ENCODE measurements around the gene TALDO1.

Gene TALDO1

DNA sequence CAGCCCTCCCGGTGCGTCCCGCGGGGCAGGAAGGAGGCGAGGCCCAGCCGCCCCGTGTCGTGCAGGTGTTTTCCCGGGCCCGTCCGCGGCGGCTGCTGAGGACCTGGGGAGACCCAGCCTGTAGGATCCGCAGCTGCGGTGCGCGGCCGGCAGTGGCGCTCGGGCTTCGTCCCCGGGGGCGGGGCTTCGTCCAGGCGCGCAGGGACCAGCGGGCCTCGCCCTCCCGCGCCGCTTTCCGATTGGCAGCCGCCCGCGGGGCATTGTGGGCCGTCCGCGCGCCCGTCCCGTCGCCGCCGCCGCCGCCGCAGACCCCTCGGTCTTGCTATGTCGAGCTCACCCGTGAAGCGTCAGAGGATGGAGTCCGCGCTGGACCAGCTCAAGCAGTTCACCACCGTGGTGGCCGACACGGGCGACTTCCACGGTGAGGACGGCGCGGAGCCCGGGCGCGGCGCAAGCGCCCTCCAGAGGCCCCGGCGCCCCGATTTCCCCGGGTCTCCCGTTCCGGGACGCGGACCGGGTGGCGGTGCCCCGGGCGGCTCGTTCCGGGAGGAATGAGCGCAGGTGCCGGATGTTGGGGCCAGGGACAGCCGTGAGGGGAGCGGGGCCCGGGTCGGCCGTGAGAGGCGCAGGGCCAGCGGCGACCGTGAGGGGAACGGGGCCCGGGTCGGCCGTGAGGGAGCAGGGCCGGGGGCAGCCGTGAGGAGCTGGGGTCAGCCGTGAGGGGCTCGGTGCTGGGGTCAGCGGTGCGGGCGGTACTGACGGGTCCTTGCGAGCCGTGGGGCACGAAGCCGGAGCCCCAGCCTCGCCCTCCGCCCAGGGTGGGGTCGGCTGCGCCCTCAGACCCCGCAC is at the start of gene TALDO1:
Gene TALDO1, plus strand, starts transcription at position 307 of the 849 bp plus-strand sequence. Its CDS starts 18 bp downstream, at position 325.
- DNase-seq (ENCODE audit: low spot score) = peak; percentile 69

- DNase-seq (ENCODE audit: low spot score) = no peak
Observed at GRCh38 chr11:697811-698311, 49.4 kb upstream of the TALDO1 start.

DNA sequence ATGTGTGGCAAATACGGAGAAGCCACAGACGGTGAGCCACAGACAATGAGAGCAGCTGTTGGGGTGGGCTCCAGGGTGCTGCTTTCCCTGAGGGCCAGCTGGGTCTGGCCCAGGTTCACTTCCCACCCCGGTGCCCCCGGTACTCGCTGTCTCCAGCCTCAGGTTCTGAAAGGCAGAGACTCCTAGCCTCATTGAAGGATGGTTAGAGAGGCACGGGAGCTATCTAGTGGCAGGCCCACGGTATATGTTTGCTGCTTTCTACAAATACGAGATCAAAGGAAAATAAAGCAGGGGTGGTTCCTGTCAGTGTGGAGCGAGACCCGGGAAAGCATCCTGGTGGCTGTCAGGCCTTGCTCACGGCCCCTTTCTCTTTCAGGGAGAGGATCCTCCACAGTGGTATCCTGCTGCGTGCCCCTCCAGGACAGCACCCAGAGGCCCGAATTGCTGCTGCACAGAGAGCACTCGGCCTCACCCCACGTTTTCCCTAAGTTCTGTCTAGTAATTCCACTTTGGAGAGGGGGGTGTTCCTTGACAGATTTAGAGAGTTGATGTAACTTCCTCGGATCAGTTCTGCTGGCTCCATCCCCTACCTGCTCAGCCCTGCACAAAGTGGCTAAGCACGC is 48.7 kb upstream of the TALDO1 start:
- DNase-seq (ENCODE audit: low spot score) = no peak

GRCh38 chr11:699116-699508 is 48.2 kb upstream of the TALDO1 start:
- no peak for DNase-seq (ENCODE audit: low spot score)

DNA sequence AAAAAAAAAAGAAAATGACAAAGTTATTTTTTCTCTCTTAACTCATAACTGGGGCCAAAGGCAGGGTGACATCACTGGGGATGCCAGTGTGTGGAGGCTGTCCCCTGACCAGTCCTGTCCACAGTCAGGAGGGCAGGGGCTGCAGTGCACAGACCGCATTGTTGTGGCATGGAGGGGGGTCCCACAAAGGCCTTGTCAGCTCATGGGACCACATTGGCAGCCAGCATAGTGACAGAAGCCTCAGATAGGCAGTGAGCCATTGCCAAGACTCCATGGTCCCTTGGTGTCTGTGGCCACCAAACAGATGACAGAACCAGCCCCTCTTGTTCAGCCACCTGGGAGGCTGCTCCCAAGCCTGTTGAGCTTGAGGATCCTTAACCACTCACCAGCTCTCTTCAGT is 47.5 kb upstream of the TALDO1 start:
- DNase-seq (ENCODE audit: low spot score) = no peak

GRCh38 chr11:701741-702461 is 45.4 kb upstream of the TALDO1 start:
- no peak for DNase-seq (ENCODE audit: low spot score)

GRCh38 chr11:702462-703461 is 44.5 kb upstream of the TALDO1 start:
- no peak for DNase-seq (ENCODE audit: low spot score)

DNA sequence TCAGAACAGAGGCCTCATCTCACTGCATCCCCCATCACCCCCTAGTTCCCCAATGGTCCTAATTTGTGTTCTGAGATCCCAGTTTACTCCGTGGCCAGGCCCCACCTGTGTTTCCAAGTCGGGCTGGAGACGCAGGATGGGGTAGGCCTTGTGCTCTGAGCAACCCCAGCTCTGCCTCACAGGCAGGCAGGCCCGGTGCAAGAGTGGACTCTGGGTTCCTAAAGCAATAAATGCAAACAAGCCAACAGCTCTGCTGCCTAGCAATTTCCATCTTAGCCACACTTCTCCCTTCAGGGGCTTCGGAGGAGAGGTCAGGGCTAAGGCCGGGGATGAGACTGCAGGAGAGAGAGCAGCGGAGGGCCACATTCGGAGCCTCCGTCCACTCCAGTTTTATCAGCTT is 43.8 kb upstream of the TALDO1 start:
- no peak for DNase-seq (ENCODE audit: low spot score)

- DNase-seq (ENCODE audit: low spot score) = no peak
Observed at GRCh38 chr11:704228-704674, 43.0 kb upstream of the TALDO1 start.

DNA sequence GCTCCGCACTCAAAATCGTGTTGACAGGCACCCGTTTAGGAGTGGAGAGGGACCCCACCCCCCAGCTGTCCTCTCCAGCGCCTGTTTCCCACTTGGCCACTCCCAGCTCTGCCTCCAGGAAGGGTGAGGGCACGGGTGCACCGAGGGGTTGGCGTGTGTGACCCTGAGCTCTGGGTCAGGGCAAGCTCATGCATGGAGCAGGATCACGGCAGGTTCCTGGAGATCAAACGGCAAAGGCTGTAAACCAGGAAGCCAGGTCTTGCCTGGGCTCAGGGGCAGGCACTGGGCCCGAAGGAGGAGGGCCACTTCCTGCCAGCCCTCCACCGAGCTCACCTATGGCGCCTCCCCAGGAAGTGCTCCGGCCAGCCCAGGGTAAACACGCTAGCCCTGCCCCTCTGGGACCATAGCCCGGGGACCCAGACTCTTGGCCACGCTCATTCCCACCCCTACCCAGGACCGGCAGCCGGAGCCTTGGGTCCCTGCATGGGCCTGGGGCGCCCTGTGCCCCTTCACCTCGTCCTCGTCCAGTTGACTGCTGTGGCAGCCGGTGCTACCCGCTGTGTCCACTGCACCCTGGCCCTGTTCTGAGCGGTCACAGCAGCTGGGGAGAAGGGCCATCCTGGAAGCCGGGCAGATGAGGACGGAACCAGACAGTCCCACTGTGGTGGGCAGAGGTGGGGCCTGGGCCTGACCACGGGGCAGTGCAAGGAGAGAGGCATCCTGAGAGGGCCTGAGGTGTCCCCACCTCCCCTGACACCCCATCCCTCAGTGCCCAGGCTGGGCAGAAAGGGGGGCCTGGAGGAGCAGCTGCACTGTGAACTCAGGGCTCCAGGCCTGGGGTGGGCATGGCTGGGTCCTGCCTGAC is 42.3 kb upstream of the TALDO1 start:
- no peak for DNase-seq (ENCODE audit: low spot score)

DNA sequence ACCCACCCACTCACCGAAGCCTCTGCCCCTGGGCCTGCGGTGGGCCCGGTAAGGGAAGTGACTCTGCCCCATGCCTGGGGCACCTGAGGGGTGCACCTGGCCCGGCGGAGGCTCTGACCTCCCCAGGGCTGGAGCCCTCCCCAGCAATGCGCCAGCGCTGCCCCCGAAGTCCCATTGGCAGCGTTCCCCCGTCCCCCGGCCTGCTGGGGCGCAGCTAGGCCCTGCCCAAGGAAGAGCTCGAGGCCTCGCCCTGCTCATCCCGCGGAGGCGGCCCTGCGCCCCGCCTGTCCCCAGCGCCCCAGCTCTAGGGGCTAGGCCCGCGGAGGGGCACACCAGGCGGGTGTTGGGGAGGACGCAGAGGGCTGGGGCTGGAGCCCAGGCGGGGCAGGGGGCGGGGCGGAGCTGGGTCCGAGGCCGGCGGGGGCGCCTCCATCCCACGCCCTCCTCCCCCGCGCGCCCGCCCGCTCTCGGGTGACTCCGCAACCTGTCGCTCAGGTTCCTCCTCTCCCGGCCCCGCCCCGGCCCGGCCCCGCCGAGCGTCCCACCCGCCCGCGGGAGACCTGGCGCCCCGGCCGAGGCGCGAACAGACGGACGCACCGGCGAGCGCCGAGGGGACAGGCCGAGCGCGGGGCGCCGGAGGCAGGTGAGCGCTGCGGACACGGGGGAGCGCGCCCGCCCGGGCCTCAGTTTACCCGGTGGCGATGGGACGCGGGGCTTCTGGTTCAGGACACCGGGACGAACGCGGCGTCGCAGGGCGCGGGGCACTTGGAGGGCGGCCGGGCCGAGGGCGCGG is 41.4 kb upstream of the TALDO1 start, which contains the start of gene EPS8L2:
Gene EPS8L2, plus strand, starts transcription at position 586 of the 793 bp plus-strand sequence. CDS start 3,177 bp downstream, outside the sequence.
- no peak for DNase-seq (ENCODE audit: low spot score)

GRCh38 chr11:706439-706956 is 40.8 kb upstream of the TALDO1 start:
- no peak for DNase-seq (ENCODE audit: low spot score)

GRCh38 chr11:706957-707816 is 40.1 kb upstream of the TALDO1 start:
- no peak for DNase-seq (ENCODE audit: low spot score)

DNA sequence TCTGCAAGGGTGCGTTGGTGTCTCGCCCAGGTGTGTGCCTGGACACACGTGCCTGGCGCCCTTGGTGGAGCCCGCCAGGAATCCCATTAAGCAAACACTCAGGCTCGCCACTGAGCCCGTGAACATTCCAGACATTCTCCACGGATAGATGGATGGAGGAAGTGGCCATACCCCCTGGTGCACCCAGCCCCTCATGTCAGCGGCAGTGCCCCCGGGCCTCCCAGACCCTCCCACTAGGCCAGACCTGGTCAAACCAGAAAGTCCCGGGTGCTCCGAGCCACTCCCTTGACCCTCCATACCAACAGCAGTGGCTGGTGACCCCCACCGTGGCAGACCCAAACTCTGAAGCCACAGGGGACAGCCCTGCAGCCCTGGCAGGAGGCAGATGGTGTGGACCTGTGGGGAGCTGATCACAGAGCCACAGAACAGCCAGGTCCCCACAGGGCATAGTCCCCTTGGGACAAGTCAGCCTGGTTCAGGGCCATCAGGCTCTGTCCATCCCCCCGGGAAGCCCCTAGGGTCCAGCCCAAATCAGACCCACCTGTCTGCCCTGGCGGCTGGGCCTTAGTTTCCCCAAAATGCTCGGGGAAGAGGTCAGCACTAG is 39.3 kb upstream of the TALDO1 start:
- DNase-seq (ENCODE audit: low spot score) = no peak

GRCh38 chr11:708511-708910 is 38.8 kb upstream of the TALDO1 start:
- DNase-seq (ENCODE audit: low spot score) = no peak

DNA sequence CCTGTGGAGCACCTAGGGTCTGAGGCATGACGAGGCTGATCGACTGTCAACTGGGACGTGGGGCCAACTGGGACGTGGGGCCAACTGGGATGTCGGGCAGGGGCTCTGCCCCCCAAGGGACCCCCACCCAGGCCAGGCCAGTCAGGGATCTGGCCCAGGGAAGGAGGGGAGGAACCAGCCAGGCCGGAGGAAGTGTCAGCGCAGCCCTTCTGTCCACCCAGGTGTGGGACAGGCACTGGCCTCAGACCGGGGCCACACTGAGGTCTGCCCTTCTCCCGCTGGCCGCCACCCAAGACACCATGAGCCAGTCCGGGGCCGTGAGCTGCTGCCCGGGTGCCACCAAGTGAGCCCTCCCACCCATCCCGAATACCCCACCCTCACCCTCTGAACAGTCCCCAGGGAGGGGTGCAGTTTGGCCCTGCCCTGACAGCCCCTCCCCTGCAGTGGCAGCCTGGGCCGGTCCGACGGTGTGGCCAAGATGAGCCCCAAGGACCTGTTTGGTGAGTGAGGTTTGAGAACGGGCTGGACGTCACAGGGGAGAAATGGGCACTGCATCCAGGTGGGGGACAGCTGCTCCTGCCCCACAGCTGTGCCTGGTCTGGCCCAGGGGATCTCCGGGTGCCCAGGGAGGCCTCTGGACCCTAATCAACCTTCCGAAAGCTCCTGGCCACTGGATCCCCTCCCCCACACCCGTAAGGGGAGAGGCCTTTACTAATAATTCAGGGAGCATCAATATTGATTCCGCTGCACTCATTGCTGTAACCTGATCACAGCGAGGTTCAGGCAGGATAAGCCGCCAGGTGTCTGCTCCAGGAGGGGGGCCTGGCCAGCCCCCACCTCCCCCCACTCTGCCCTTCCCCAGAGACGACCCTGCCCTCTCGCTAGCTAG is 37.9 kb upstream of the TALDO1 start:
- no peak for DNase-seq (ENCODE audit: low spot score)

GRCh38 chr11:714436-714835 is 32.8 kb upstream of the TALDO1 start:
- DNase-seq (ENCODE audit: low spot score) = no peak
